MM.1S (cell line): ENCODE data around the gene SLC6A9.

ENCODE experiments used
- DNase-seq: peaks from one replicate; pipeline ENCODE4 v3.0.0-alpha.2; 2015
- H2AFZ ChIP-seq: fragments of 300-600 bp; sonication (generic); 2 replicates; pipeline ENCODE4 v1.6.0; 2016; ENCODE audit warnings: antibody characterized with exemption, low read length
- H3F3A ChIP-seq: fragments of 300-600 bp; sonication (generic); 2 replicates; pipeline ENCODE4 v1.6.1; 2016; ENCODE audit warnings: mild to moderate bottlenecking, antibody characterized with exemption, low read length, moderate library complexity, mixed read lengths; ENCODE audit not compliant: insufficient read depth
- H3K27ac ChIP-seq: fragments of 300-600 bp; sonication (generic); 2 replicates; pipeline ENCODE4 v1.5.1; 2016; ENCODE audit warnings: mild to moderate bottlenecking, low read length
- H3K27me3 ChIP-seq: fragments of 300-600 bp; sonication (generic); replicated peaks from 2 replicates; pipeline ENCODE4 v1.6.0; 2016; ENCODE audit warnings: low read length; ENCODE audit not compliant: insufficient read depth
- H3K36me3 ChIP-seq: fragments of 300-600 bp; sonication (generic); replicated peaks from 2 replicates; pipeline ENCODE4 v1.6.1; 2016; ENCODE audit warnings: mild to moderate bottlenecking, low read length, mixed read lengths; ENCODE audit not compliant: insufficient read depth
- H3K4me1 ChIP-seq: fragments of 300-600 bp; sonication (generic); 2 replicates; pipeline ENCODE4 v1.6.1; 2016; ENCODE audit warnings: low read length, mixed read lengths
- H3K4me2 ChIP-seq: fragments of 300-600 bp; sonication (generic); 2 replicates; pipeline ENCODE4 v1.6.0; 2016; ENCODE audit warnings: low read depth, low read length
- H3K4me3 ChIP-seq: fragments of 300-600 bp; sonication (generic); 2 replicates; pipeline ENCODE4 v1.5.1; 2016; ENCODE audit warnings: low read length, mixed read lengths
- H3K79me2 ChIP-seq: fragments of 300-600 bp; sonication (generic); 2 replicates; pipeline ENCODE4 v1.6.1; 2016; ENCODE audit warnings: mixed run types, low read length, mixed read lengths
- H3K9ac ChIP-seq: fragments of 300-600 bp; sonication (generic); 2 replicates; pipeline ENCODE4 v1.6.1; 2016; ENCODE audit warnings: low read length, mixed read lengths
- H3K9me2 ChIP-seq: fragments of 300-600 bp; sonication (generic); replicated peaks from 2 replicates; pipeline ENCODE4 v1.6.1; 2016; ENCODE audit warnings: mild to moderate bottlenecking, low read length, mixed read lengths; ENCODE audit not compliant: insufficient read depth
- H3K9me3 ChIP-seq: fragments of 300-600 bp; sonication (generic); replicated peaks from 2 replicates; pipeline ENCODE4 v1.6.1; 2016; ENCODE audit warnings: mild to moderate bottlenecking, low read length, mixed read lengths; ENCODE audit not compliant: insufficient read depth
- H4K20me1 ChIP-seq: fragments of 300-600 bp; sonication (generic); 2 replicates; pipeline ENCODE4 v1.6.1; 2016; ENCODE audit warnings: mild to moderate bottlenecking, low read length, moderate library complexity, mixed read lengths; ENCODE audit not compliant: insufficient read depth
- EZH2 ChIP-seq: fragments of 300-600 bp; sonication (generic); optimal IDR thresholded peaks from 2 replicates; pipeline ENCODE3; 2017; ENCODE audit warnings: low read depth, mild to moderate bottlenecking, antibody characterized with exemption, low read length, mixed read lengths
- EZH2phosphoT487 ChIP-seq: fragments of 300-600 bp; sonication (generic); IDR thresholded peaks from 2 replicates; pipeline ENCODE4 v1.6.1; 2018; ENCODE audit warnings: antibody characterized with exemption, low read length
- TF ChIP-seq, protein P1 (sequence below): fragments of 300-600 bp; sonication (generic); IDR thresholded peaks from 2 replicates; pipeline ENCODE4 v1.5.1; 2016; ENCODE audit warnings: antibody characterized with exemption, low read length, mixed read lengths

Gene SLC6A9

DNA sequence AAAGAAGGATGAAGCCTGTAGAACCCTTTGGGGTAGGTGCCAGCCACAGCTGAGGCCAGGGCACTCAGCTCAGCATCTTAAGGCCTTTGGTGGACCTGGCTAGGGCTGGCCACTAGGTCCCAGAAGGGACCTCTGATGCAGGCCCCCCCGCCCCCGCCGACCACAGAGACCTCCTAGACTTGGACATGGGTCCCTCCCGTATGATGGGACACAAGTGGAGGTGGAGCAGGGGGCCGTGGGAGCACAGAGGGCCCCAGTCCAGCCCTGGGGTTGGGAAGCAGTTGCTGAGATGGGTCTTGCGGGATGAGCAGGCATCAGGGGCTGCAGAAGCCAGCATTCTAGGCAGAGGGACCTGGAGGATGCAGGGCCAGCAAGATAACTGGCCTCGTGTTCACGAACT, 49.0 kb downstream of the SLC6A9 start:
- no peak for TF ChIP-seq EZH2
- TF ChIP-seq EZH2phosphoT487: no peak
- TF ChIP-seq, protein P1, sequence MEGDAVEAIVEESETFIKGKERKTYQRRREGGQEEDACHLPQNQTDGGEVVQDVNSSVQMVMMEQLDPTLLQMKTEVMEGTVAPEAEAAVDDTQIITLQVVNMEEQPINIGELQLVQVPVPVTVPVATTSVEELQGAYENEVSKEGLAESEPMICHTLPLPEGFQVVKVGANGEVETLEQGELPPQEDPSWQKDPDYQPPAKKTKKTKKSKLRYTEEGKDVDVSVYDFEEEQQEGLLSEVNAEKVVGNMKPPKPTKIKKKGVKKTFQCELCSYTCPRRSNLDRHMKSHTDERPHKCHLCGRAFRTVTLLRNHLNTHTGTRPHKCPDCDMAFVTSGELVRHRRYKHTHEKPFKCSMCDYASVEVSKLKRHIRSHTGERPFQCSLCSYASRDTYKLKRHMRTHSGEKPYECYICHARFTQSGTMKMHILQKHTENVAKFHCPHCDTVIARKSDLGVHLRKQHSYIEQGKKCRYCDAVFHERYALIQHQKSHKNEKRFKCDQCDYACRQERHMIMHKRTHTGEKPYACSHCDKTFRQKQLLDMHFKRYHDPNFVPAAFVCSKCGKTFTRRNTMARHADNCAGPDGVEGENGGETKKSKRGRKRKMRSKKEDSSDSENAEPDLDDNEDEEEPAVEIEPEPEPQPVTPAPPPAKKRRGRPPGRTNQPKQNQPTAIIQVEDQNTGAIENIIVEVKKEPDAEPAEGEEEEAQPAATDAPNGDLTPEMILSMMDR: no peak
- H2AFZ ChIP-seq: no peak overlapping the region
- H3K79me2 ChIP-seq: peaks cover 25% of the 10 kb centered on the region

DNA sequence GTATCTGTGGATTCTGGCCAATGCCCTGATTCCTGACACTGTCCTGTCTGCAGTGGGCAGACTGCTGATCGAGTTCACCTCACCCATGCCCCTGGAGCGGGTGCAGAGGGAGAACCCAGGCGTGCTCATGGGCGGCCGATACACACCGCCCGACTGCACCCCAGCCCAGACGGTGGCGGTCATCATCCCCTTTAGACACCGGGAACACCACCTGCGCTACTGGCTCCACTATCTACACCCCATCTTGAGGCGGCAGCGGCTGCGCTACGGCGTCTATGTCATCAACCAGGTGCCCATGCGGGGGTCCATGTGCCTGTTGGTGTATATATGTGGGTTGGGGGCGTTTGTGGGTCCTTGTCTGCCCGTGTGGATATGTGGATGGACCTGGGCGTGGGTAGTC, 49.6 kb downstream of the SLC6A9 start:
- Histone ChIP-seq H2AFZ (no peak overlapping the region), H3K27ac (no peak overlapping the region), H3K27me3 (no peaks in the 10 kb centered on the region), H3K9ac (no peak overlapping the region), H3K79me2 (peaks cover 31% of the 10 kb centered on the region), H3K4me2 (no peak overlapping the region), H3K9me3 (no peaks in the 10 kb centered on the region), H3K4me1 (peaks cover 16% of the 10 kb centered on the region; the same call in 1 of the 2 replicates), H3F3A (peaks cover 13% of the 10 kb centered on the region; the same call in 1 of the 2 replicates), H3K9me2 (no peaks in the 10 kb centered on the region), H4K20me1 (no peaks in the 10 kb centered on the region), H3K4me3 (no peak overlapping the region), H3K36me3 (0 out of 2 replicates have a peak, but pooled peaks cover 3% of the 10 kb centered on the region)
- TF ChIP-seq EZH2phosphoT487 (no peak), EZH2 (no peak)
- TF ChIP-seq, protein P1: no peak
- no peak for DNase-seq

More for the DNA sequence above, 49.0 kb downstream of the SLC6A9 start:
- Histone ChIP-seq H3K9me3 (no peaks in the 10 kb centered on the region), H3K9me2 (no peaks in the 10 kb centered on the region), H3K27me3 (no peaks in the 10 kb centered on the region), H3F3A (peaks cover 10% of the 10 kb centered on the region; the same call in 1 of the 2 replicates), H3K4me3 (no peak overlapping the region), H3K27ac (no peak overlapping the region), H3K4me1 (peaks cover 14% of the 10 kb centered on the region; the same call in 1 of the 2 replicates), H4K20me1 (no peaks in the 10 kb centered on the region), H3K4me2 (no peak overlapping the region), H3K36me3 (no peaks in the 10 kb centered on the region), H3K9ac (no peak overlapping the region)
- no peak for DNase-seq

DNA sequence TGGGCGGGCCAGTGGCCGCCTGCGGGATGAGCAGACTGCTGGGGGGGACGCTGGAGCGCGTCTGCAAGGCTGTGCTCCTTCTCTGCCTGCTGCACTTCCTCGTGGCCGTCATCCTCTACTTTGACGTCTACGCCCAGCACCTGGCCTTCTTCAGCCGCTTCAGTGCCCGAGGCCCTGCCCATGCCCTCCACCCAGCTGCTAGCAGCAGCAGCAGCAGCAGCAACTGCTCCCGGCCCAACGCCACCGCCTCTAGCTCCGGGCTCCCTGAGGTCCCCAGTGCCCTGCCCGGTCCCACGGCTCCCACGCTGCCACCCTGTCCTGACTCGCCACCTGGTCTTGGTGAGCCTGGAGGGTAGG, 50.1 kb downstream of the SLC6A9 start:
- Histone ChIP-seq H3K9ac (no peak overlapping the region), H3F3A (peaks cover 13% of the 10 kb centered on the region; the same call in 1 of the 2 replicates), H3K9me3 (no peaks in the 10 kb centered on the region), H3K4me3 (no peak overlapping the region), H3K4me1 (peaks cover 21% of the 10 kb centered on the region), H3K36me3 (0 out of 2 replicates have a peak, but pooled peaks cover 3% of the 10 kb centered on the region), H3K79me2 (peaks cover 37% of the 10 kb centered on the region), H3K4me2 (no peak overlapping the region), H4K20me1 (peaks cover 4% of the 10 kb centered on the region; the same call in 1 of the 2 replicates), H3K9me2 (no peaks in the 10 kb centered on the region), H3K27me3 (no peaks in the 10 kb centered on the region), H2AFZ (no peak overlapping the region), H3K27ac (no peak overlapping the region)
- no peak for DNase-seq
- no peak for TF ChIP-seq EZH2phosphoT487
- TF ChIP-seq EZH2: no peak
- TF ChIP-seq, protein P1: no peak
